HepG2 (cell line): ENCODE results near the gene CACNA2D3. TPM values are rescaled to one million over a fixed set of nuclear protein-coding genes. Genes with fewer than 3 reads are reported as not detected.

Source experiments
- ATAC-seq: fragments of 200-7000 bp; cut with Tn5 transposase; 3 replicates; pipeline ENCODE4 v1.9.1; 2020; ENCODE audit warnings: mild to moderate bottlenecking, moderate library complexity
- BruUV-seq: library from RNA; stranded (reverse); fragments of 400-500 nt; replicated peaks from 2 replicates; lab custom pipeline; 2021; lab: Mats Ljungman, UMichigan
- CTCF ChIA-PET: fragments of 300-600 bp; formaldehyde crosslinking; extraction: SDS; loops from one replicate; lab custom pipeline; 2021; ENCODE audit warnings: low total read pairs, inconsistent platforms, low intra/inter-chr PET ratio; lab: Yijun Ruan, JAX
- POLR2A ChIA-PET: fragments of 350-600 bp; sonication (Branson Sonifier 250); formaldehyde crosslinking; loops from one replicate; lab custom pipeline; 2020; ENCODE audit warnings: antibody characterized with exemption, inconsistent platforms; lab: Yijun Ruan, JAX
- DNase-seq: peaks from one replicate; pipeline ENCODE4 v3.0.0-alpha.2; 2015; ENCODE audit warnings: low spot score
- FAIRE-seq: peaks from 3 replicates; lab custom pipeline; 2011; peaks lifted over from hg19 to GRCh38; lab: Jason Lieb, UNC
- H2AFZ ChIP-seq: one replicate; pipeline ENCODE4 v1.6.1; 2011; ENCODE audit warnings: low read length, inconsistent platforms
- H3K27ac ChIP-seq: fragments of 300-600 bp; 3 replicates; pipeline ENCODE4 v1.8.0; 2011; ENCODE audit warnings: mixed run types, mild to moderate bottlenecking, mixed read lengths, low read length, inconsistent platforms; ENCODE audit not compliant: insufficient read depth; ENCODE audit errors: extremely low read length
- H3K27me3 ChIP-seq, 2 experiments: fragments of 200-600 bp in 1 of 2; 2 replicates in 1 of 2; 3 replicates in 1 of 2; pipeline versions ENCODE4 v1.6.0 to v1.8.0; 2011; ENCODE audit warnings: low read length in 2 of 2, mild to moderate bottlenecking in 2 of 2, moderate library complexity in 2 of 2, inconsistent platforms in 1 of 2; ENCODE audit not compliant: insufficient read depth in 2 of 2, control insufficient read depth in 1 of 2
- H3K36me3 ChIP-seq, 2 experiments: fragments of 200-600 bp in 1 of 2; replicated peaks in 1 of 2; 2 replicates in 1 of 2; 3 replicates in 1 of 2; pipeline versions ENCODE4 v1.5.1 to v1.8.0; 2011; ENCODE audit warnings: low read length in 2 of 2, inconsistent platforms in 1 of 2; ENCODE audit not compliant: insufficient read depth in 2 of 2, control insufficient read depth in 1 of 2
- H3K4me1 ChIP-seq: 2 replicates; pipeline ENCODE4 v1.5.1; 2012; ENCODE audit warnings: low read length, inconsistent platforms; ENCODE audit not compliant: insufficient read depth
- H3K4me2 ChIP-seq: 2 replicates; pipeline ENCODE4 v1.6.0; 2011; ENCODE audit warnings: low read depth, low read length, inconsistent platforms
- H3K4me3 ChIP-seq, 3 experiments: fragments of 200-600 bp in 1 of 3; sonication (generic), shearing (Covaris generic) in 1 of 3; replicated peaks in 1 of 3; 2 replicates each; pipeline ENCODE4 v1.5.1; 2011 to 2016; ENCODE audit warnings: low read length in 3 of 3, inconsistent platforms in 2 of 3, low read depth in 2 of 3, mild to moderate bottlenecking in 2 of 3, control low read depth in 1 of 3, mixed read lengths in 1 of 3; ENCODE audit not compliant: insufficient read depth in 1 of 3
- H3K79me2 ChIP-seq: one replicate; pipeline ENCODE4 v1.6.1; 2011; ENCODE audit warnings: low read length, inconsistent platforms; ENCODE audit not compliant: insufficient read depth
- H3K9ac ChIP-seq: 2 replicates; pipeline ENCODE4 v1.6.0; 2011; ENCODE audit warnings: mild to moderate bottlenecking, low read depth, low read length, inconsistent platforms; ENCODE audit not compliant: insufficient read depth
- H3K9me3 ChIP-seq: 2 replicates; pipeline ENCODE4 v1.5.1; 2012; ENCODE audit warnings: mild to moderate bottlenecking, low read length
- H4K20me1 ChIP-seq: 2 replicates; pipeline ENCODE4 v1.6.0; 2011; ENCODE audit warnings: inconsistent platforms, mild to moderate bottlenecking, low read length, moderate library complexity; ENCODE audit not compliant: insufficient read depth
- PHB2 ChIP-seq: fragments of 450-650 bp; IDR thresholded peaks from 2 replicates; pipeline ENCODE4 v1.6.1; 2018; ENCODE audit not compliant: partially characterized antibody
- RAD21 ChIP-seq: fragments of 450-650 bp; formaldehyde crosslinking; IDR thresholded peaks from 2 replicates; pipeline ENCODE4 v1.5.0; 2020; ENCODE audit warnings: mild to moderate bottlenecking
- SMC3 ChIP-seq: IDR thresholded peaks from 2 replicates; pipeline ENCODE4 v1.6.1; 2011; ENCODE audit warnings: low read length, improper control_type of control experiment
- SRF ChIP-seq: IDR thresholded peaks from 2 replicates; pipeline ENCODE4 v1.6.1; 2011; ENCODE audit warnings: mild to moderate bottlenecking, low read depth, low read length, moderate library complexity
- STAG1 ChIP-seq: sonication (generic); formaldehyde crosslinking; IDR thresholded peaks from 2 replicates; pipeline ENCODE4 v1.4.0; 2020; ENCODE audit warnings: missing genetic modification reagents
- TCF12 ChIP-seq, 2 experiments: fragments of 450-650 bp in 1 of 2; sonication (generic) in 1 of 2; formaldehyde crosslinking in 1 of 2; IDR thresholded peaks; 2 replicates each; pipeline versions ENCODE4 v1.6.1 to v1.8.0; 2017 to 2022; ENCODE audit warnings: antibody characterized with exemption in 1 of 2, mild to moderate bottlenecking in 1 of 2, missing genetic modification reagents in 1 of 2, moderate library complexity in 1 of 2
- ZNF574 ChIP-seq: sonication (generic); formaldehyde crosslinking; IDR thresholded peaks from 2 replicates; pipeline ENCODE4 v1.4.0; 2020; ENCODE audit warnings: missing genetic modification reagents
- WGBS: methylation state at CpG from one replicate; pipeline ENCODE4 v1.1.6; 2017; ENCODE audit warnings: low lambda C conversion rate; 5-methylcytosine and 5-hydroxymethylcytosine counted together
- in situ Hi-C: cut with HindIII; loops from 2 replicates; pipeline ENCODE4 v1.10.0; 2017; ENCODE audit warnings: low pct_unique_long_range_greater_than_20kb; ENCODE audit not compliant: extremely low pct_ligation_motif_present
- intact Hi-C: fragments of 100-400 bp; cut with micrococcal nuclease; formaldehyde crosslinking; loops from one replicate; pipeline ENCODE4 v1.10.0; 2022; ENCODE audit not compliant: unreplicated experiment
- polyA plus RNA-seq, 8 experiments: library from polyadenylated mRNA; depleted of rRNA in 3 of 8; stranded (reverse) in 7 of 8; unstranded in 1 of 8; fragments of >200 nt; fragmentation: Illumina TruSeq in 4 of 8; extraction: Trizol in 4 of 8; gene quantifications; 2 replicates each; pipeline versions ENCODE4 v1.2.1 to v1.2.3, GENCODE V29; 2011 to 2016; ENCODE audit warnings: low read depth in 4 of 8, missing spikeins in 1 of 8, mixed read lengths in 1 of 8; ENCODE audit not compliant: insufficient read depth in 1 of 8
- total RNA-seq, 5 experiments: library from RNA; depleted of rRNA; stranded (reverse); fragments of >200 nt; fragmentation: Illumina TruSeq; extraction: Trizol; gene quantifications; 2 replicates each; pipeline ENCODE4 v1.2.3, GENCODE V29; 2016; ENCODE audit warnings: low read depth in 1 of 5
- TF ChIP-seq, protein P1 (sequence below): sonication (generic); formaldehyde crosslinking; IDR thresholded peaks from 2 replicates; pipeline ENCODE4 v1.5.0; 2020; ENCODE audit warnings: mild to moderate bottlenecking, missing genetic modification reagents, moderate library complexity

Gene CACNA2D3
- total and polyA plus RNA-seq, 2 of the 13 experiments (the other 11 are each of a cell fraction or from before 2014, with no cell fraction given), result not detected

DNA sequence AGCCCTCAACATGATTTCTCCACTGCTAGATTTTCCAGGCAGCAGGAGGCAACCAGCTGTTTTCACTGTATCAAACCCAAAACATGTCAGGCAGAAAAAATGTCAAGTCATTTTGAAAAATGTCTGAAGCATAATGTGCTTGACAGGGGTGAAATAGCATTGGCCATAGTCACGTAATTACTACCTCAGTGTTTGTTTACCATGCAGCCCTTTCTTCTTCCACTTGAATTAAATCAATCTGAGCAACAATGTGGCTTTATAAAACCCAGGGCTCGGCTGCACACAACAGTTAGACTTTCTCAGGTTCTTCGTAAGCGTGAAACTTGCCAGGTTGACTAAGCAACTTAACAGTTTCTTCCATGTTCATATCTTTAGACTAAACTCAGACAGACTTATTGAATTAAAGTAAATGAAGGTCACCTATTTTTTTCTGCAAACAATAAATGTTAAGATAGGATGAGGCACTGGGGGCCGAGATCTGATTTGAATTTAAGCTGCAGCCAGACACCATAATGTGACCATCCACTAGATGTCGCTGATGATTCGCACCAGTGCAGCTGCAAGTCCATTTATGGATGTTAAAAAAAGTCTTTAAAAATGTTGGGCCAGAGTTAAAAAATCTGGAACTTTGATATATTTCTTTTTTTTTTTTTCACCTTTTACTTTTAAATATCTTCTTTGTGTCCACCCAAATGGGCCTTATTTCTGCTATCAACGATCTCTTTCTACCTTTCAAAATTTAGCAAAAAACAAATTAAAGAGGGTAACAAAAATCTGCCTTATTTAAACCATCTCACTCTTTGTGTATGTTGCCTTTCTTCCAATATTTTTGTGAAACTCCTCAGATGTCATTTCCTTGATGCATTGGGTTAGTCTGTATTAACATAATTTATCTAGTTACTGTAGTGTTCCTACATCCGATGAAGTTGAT is 305.9 kb downstream of the CACNA2D3 start:
- CTCF ChIA-PET, result interaction anchor here (1.6 kb wide), 1 partner anchor 752 kb away, joined by 7 read pairs; no protein-coding TSS in a partner anchor
- no peak overlapping the region for H3K27ac ChIP-seq
- H3K9ac ChIP-seq, result no peak overlapping the region
- POLR2A ChIA-PET, result no interaction called here
- no peak overlapping the region for H3K4me3 ChIP-seq
- H3K36me3 ChIP-seq, result no peaks in the 10 kb centered on the region
- 41% methylated on average over 9 of the region's 9 CpGs for WGBS
- intact Hi-C loops, result loop anchor here (5.0 kb wide), 1 partner anchor 491 kb away; no protein-coding TSS in a partner anchor
- DNase-seq (peak; percentile 28), ATAC-seq (peak; percentile 50; the same call in 2 of the 3 replicates), FAIRE-seq (peak; percentile 44)
- no peak overlapping the region for H2AFZ ChIP-seq
- no peak overlapping the region for H3K4me2 ChIP-seq
- peak; percentile 64; the same call in 1 of the 2 replicates for TF ChIP-seq SRF
- TF ChIP-seq RAD21 (CRISPR knock-in tag), result peak; percentile 41
- TF ChIP-seq SMC3, result peak; percentile 62; the same call in 1 of the 2 replicates
- peak; percentile 69 for TF ChIP-seq STAG1
- no peak for TF ChIP-seq ZNF574 (CRISPR knock-in tag)
- no peak for TF ChIP-seq TCF12 (IDR thresholded peaks at IDR 0.05)
- no peak for TF ChIP-seq TCF12 (CRISPR knock-in tag; IDR thresholded peaks at IDR 0.05)
- TF ChIP-seq PHB2, result no peak
- TF ChIP-seq, protein P1, sequence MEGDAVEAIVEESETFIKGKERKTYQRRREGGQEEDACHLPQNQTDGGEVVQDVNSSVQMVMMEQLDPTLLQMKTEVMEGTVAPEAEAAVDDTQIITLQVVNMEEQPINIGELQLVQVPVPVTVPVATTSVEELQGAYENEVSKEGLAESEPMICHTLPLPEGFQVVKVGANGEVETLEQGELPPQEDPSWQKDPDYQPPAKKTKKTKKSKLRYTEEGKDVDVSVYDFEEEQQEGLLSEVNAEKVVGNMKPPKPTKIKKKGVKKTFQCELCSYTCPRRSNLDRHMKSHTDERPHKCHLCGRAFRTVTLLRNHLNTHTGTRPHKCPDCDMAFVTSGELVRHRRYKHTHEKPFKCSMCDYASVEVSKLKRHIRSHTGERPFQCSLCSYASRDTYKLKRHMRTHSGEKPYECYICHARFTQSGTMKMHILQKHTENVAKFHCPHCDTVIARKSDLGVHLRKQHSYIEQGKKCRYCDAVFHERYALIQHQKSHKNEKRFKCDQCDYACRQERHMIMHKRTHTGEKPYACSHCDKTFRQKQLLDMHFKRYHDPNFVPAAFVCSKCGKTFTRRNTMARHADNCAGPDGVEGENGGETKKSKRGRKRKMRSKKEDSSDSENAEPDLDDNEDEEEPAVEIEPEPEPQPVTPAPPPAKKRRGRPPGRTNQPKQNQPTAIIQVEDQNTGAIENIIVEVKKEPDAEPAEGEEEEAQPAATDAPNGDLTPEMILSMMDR (CRISPR knock-in tag), result peak; percentile 75
- peaks cover 2% of the 10 kb centered on the region; the same call in 1 of the 2 replicates for H4K20me1 ChIP-seq
- no TSS peak for BruUV-seq
- H3K9me3 ChIP-seq, result no peaks in the 10 kb centered on the region
- in situ Hi-C loops, result no loop called here
- no peaks in the 10 kb centered on the region for H3K79me2 ChIP-seq
- H3K4me1 ChIP-seq, result no peaks in the 10 kb centered on the region
- H3K27me3 ChIP-seq, result no peaks in the 10 kb centered on the region
